SU-DHL-6 (cell line): Measurements from ENCODE around the gene UHRF1.
"Not testable (repeated sequence)": the region's sequence is repeated elsewhere in the genome, so short reads cannot be mapped to it uniquely, and the experiment has no call there.

Experiments
- H2AFZ ChIP-seq: fragments of 200-600 bp; sonication (generic); 2 replicates; pipeline ENCODE4 v1.6.1; 2014; ENCODE audit warnings: low read depth, mild to moderate bottlenecking, moderate library complexity, mixed read lengths, antibody characterized with exemption, low read length; ENCODE audit not compliant: severe bottlenecking
- H3F3A ChIP-seq: fragments of 200-600 bp; shearing (Covaris generic); 2 replicates; pipeline ENCODE4 v1.6.0; 2016; ENCODE audit warnings: antibody characterized with exemption, mild to moderate bottlenecking; ENCODE audit not compliant: insufficient read depth
- H3K27ac ChIP-seq: fragments of 200-600 bp; sonication (generic); 2 replicates; pipeline ENCODE4 v1.5.1; 2016; ENCODE audit warnings: low read depth, mild to moderate bottlenecking, low read length, moderate library complexity, mixed read lengths
- H3K27me3 ChIP-seq: fragments of 200-600 bp; sonication (generic), shearing (Covaris generic); 2 replicates; pipeline ENCODE4 v1.6.0; 2014; ENCODE audit warnings: mild to moderate bottlenecking, low read length
- H3K36me3 ChIP-seq: fragments of 200-600 bp; sonication (generic); 2 replicates; pipeline ENCODE4 v1.6.1; 2014; ENCODE audit warnings: mild to moderate bottlenecking, low read length, mixed read lengths
- H3K4me2 ChIP-seq: fragments of 300-600, 200-600 bp; shearing (Covaris generic), sonication (generic); 2 replicates; pipeline ENCODE4 v1.6.0; 2014; ENCODE audit warnings: low read length, low read depth, mild to moderate bottlenecking; ENCODE audit not compliant: poor library complexity, severe bottlenecking
- H3K4me3 ChIP-seq: fragments of 200-600 bp; sonication (generic); 2 replicates; pipeline ENCODE4 v1.5.1; 2014; ENCODE audit warnings: antibody characterized with exemption, low read length, mild to moderate bottlenecking, mixed read lengths; ENCODE audit not compliant: insufficient read depth, poor library complexity, severe bottlenecking
- H3K79me2 ChIP-seq: fragments of 200-600 bp; sonication (generic); 2 replicates; pipeline ENCODE4 v1.6.1; 2014; ENCODE audit warnings: mild to moderate bottlenecking, low read length, moderate library complexity; ENCODE audit not compliant: insufficient read depth
- H3K9ac ChIP-seq: fragments of 200-600 bp; sonication (generic); 2 replicates; pipeline ENCODE4 v1.7.0; 2014; ENCODE audit warnings: mild to moderate bottlenecking, low read length
- H3K9me2 ChIP-seq: fragments of 200-600 bp; sonication (generic); replicated peaks from 2 replicates; pipeline ENCODE4 v1.6.1; 2014; ENCODE audit warnings: low read length; ENCODE audit not compliant: insufficient read depth
- H3K9me3 ChIP-seq: fragments of 200-600 bp; sonication (generic); 2 replicates; pipeline ENCODE4 v1.6.1; 2014; ENCODE audit warnings: low read length, mixed read lengths; ENCODE audit not compliant: insufficient read depth
- H4K20me1 ChIP-seq: fragments of 200-600 bp; sonication (generic); 2 replicates; pipeline ENCODE4 v1.6.1; 2014; ENCODE audit warnings: low read depth, mild to moderate bottlenecking, antibody characterized with exemption, low read length, moderate library complexity, mixed read lengths
- EZH2phosphoT487 ChIP-seq: fragments of 200-600 bp; sonication (generic), shearing (Covaris generic); conservative IDR thresholded peaks from 2 replicates; pipeline ENCODE4 v1.6.1; 2018; ENCODE audit warnings: mild to moderate bottlenecking, antibody characterized with exemption, low read length, moderate library complexity, mixed read lengths
- TF ChIP-seq, protein P1 (sequence below): fragments of 200-600 bp; sonication (generic); IDR thresholded peaks from one replicate; pipeline ENCODE4 v1.5.1; 2017; ENCODE audit warnings: antibody characterized with exemption, mild to moderate bottlenecking, low read length, moderate library complexity; ENCODE audit not compliant: insufficient read depth, poor library complexity, severe bottlenecking

UHRF1 gene

GRCh38 chr19:4933528-4933927, 24.2 kb downstream of the UHRF1 start:
- H3K9me3 ChIP-seq, result no peaks in the 10 kb centered on the region
- peaks cover 7% of the 10 kb centered on the region; the same call in 1 of the 2 replicates for H3K79me2 ChIP-seq
- TF ChIP-seq, protein P1, sequence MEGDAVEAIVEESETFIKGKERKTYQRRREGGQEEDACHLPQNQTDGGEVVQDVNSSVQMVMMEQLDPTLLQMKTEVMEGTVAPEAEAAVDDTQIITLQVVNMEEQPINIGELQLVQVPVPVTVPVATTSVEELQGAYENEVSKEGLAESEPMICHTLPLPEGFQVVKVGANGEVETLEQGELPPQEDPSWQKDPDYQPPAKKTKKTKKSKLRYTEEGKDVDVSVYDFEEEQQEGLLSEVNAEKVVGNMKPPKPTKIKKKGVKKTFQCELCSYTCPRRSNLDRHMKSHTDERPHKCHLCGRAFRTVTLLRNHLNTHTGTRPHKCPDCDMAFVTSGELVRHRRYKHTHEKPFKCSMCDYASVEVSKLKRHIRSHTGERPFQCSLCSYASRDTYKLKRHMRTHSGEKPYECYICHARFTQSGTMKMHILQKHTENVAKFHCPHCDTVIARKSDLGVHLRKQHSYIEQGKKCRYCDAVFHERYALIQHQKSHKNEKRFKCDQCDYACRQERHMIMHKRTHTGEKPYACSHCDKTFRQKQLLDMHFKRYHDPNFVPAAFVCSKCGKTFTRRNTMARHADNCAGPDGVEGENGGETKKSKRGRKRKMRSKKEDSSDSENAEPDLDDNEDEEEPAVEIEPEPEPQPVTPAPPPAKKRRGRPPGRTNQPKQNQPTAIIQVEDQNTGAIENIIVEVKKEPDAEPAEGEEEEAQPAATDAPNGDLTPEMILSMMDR, result no peak
- no peak for TF ChIP-seq EZH2phosphoT487
- peaks cover 5% of the 10 kb centered on the region; the same call in 1 of the 2 replicates for H4K20me1 ChIP-seq
- H3K27ac ChIP-seq, result no peak overlapping the region
- no peaks in the 10 kb centered on the region for H3K9me2 ChIP-seq
- H3F3A ChIP-seq, result no peaks in the 10 kb centered on the region
- H3K4me2 ChIP-seq, result no peak overlapping the region
- peaks cover 10% of the 10 kb centered on the region; the same call in 1 of the 2 replicates for H3K36me3 ChIP-seq
- no peaks in the 10 kb centered on the region for H3K27me3 ChIP-seq
- H3K4me3 ChIP-seq, result no peak overlapping the region
- no peak overlapping the region for H3K9ac ChIP-seq
- H2AFZ ChIP-seq, result no peak overlapping the region

DNA sequence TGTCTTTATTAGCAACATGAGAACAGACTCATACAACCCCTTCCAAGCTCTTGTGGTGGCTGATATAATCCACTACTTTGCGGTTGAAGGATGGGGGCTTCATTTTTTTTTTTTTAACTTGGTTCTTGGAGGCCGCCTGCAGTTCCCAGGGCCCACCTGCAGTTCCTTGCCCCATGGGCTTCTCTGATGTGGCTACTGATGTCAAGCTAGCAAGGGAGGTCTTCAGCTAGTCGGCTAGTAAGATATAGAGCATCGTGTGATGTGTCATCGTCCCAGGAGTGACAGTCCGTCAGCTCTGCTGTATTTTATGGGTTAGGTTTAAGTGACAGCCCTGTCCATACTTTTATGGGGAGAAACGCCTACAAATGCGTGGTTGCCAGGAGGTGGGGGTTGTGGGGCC, 26.1 kb downstream of the UHRF1 start:
- H3K4me2 ChIP-seq, result no peak overlapping the region
- H3F3A ChIP-seq, result no peaks in the 10 kb centered on the region
- H3K9ac ChIP-seq, result no peak overlapping the region
- peaks cover 7% of the 10 kb centered on the region; the same call in 1 of the 2 replicates for H3K36me3 ChIP-seq
- H3K9me2 ChIP-seq, result no peaks in the 10 kb centered on the region
- H4K20me1 ChIP-seq, result 0 out of 2 replicates have a peak, but pooled peaks cover 5% of the 10 kb centered on the region
- H3K27me3 ChIP-seq, result no peaks in the 10 kb centered on the region
- no peak overlapping the region for H2AFZ ChIP-seq
- no peak overlapping the region for H3K4me3 ChIP-seq
- TF ChIP-seq EZH2phosphoT487, result no peak
- TF ChIP-seq, protein P1, result no peak
- H3K79me2 ChIP-seq, result peaks cover 12% of the 10 kb centered on the region
- H3K27ac ChIP-seq, result no peak overlapping the region
- H3K9me3 ChIP-seq, result no peaks in the 10 kb centered on the region

- Histone ChIP-seq H4K20me1 (0 out of 2 replicates have a peak, but pooled peaks cover 5% of the 10 kb centered on the region), H3K4me2 (no peak overlapping the region), H3F3A (no peaks in the 10 kb centered on the region), H3K4me3 (no peak overlapping the region), H3K9me2 (no peaks in the 10 kb centered on the region), H3K9me3 (no peaks in the 10 kb centered on the region), H3K79me2 (peaks cover 12% of the 10 kb centered on the region), H2AFZ (no peak overlapping the region), H3K9ac (no peak overlapping the region), H3K36me3 (peaks cover 7% of the 10 kb centered on the region; the same call in 1 of the 2 replicates), H3K27ac (no peak overlapping the region), H3K27me3 (no peaks in the 10 kb centered on the region)
- no peak for TF ChIP-seq EZH2phosphoT487
- TF ChIP-seq, protein P1, result no peak
Measured at GRCh38 chr19:4937060-4937459, 27.8 kb downstream of the UHRF1 start.

DNA sequence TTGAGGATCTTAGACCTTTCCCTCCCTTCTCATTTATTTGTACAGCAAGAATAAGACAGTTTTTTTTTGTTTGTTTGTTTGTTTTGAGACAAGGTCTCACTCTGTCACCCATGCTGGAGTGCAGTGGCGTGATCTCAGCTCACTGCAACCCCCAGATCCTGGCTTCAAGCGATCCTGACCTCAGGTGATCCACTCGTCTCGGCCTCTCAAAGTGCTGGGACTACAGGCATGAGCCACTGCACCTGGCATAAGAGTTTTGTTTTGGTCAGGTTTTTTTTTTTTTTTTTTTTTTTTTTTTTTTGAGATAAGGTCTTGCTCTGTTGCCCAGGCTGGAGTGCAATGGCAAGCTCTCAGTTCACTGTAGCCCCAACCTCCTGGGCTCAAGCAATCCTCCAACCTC, 29.2 kb downstream of the UHRF1 start:
- H2AFZ ChIP-seq, result not testable (repeated sequence)

More for the DNA sequence above, 29.2 kb downstream of the UHRF1 start:
- H3K9ac ChIP-seq, H3K9me3 ChIP-seq, H3K27me3 ChIP-seq, H3K27ac ChIP-seq, H3K9me2 ChIP-seq, H3K4me3 ChIP-seq, H4K20me1 ChIP-seq, H3F3A ChIP-seq, H3K4me2 ChIP-seq, H3K36me3 ChIP-seq: not testable (repeated sequence)
- peaks cover 12% of the 10 kb centered on the region for H3K79me2 ChIP-seq
